ENCODE measurements around the gene POLR3E.

POLR3E gene

GRCh38 chr16:22353191-22353919, 56.1 kb downstream of the POLR3E start:
- no peak overlapping the region for H3K4me3 ChIP-seq (ENCODE audit: extremely low read depth, insufficient read depth, low read length, poor library complexity, severe bottlenecking)
- peaks cover 61% of the 10 kb centered on the region for H3K36me3 ChIP-seq (ENCODE audit: control insufficient read depth, insufficient read depth, low read length)
- H3K4me1 ChIP-seq (ENCODE audit: control insufficient read depth, insufficient read depth, low read length, poor library complexity, severe bottlenecking): peaks cover 12% of the 10 kb centered on the region
- WGBS, 2 experiments (ENCODE audit: insufficient coverage in 2 of 2): 33 to 43% methylated on average over 1 of the region's 3 CpGs
- H3K27ac ChIP-seq (ENCODE audit: low read depth, low read length, severe bottlenecking): no peak overlapping the region
- no peaks in the 10 kb centered on the region for H3K9me3 ChIP-seq (ENCODE audit: control insufficient read depth, low read length)

- Histone ChIP-seq H3K9me3 (ENCODE audit: control insufficient read depth, low read length) (no peaks in the 10 kb centered on the region), H3K4me3 (ENCODE audit: extremely low read depth, insufficient read depth, low read length, poor library complexity, severe bottlenecking) (no peak overlapping the region), H3K27ac (ENCODE audit: low read depth, low read length, severe bottlenecking) (no peak overlapping the region), H3K36me3 (ENCODE audit: control insufficient read depth, insufficient read depth, low read length) (peaks cover 55% of the 10 kb centered on the region), H3K4me1 (ENCODE audit: control insufficient read depth, insufficient read depth, low read length, poor library complexity, severe bottlenecking) (peaks cover 12% of the 10 kb centered on the region)
- WGBS, 2 experiments (ENCODE audit: insufficient coverage in 2 of 2): 79 to 89% methylated on average over 3 to 4 of the region's 5 CpGs
These were observed 56.8 kb downstream of the POLR3E start for GRCh38 chr16:22353933-22354541.

- H3K27ac ChIP-seq (ENCODE audit: low read depth, low read length, severe bottlenecking): no peak overlapping the region
- H3K4me1 ChIP-seq (ENCODE audit: control insufficient read depth, insufficient read depth, low read length, poor library complexity, severe bottlenecking): peaks cover 12% of the 10 kb centered on the region
These were observed 58.3 kb downstream of the POLR3E start for GRCh38 chr16:22355487-22355908.

GRCh38 chr16:22356930-22357634, 59.9 kb downstream of the POLR3E start:
- peaks cover 45% of the 10 kb centered on the region for H3K36me3 ChIP-seq (ENCODE audit: control insufficient read depth, insufficient read depth, low read length)
- no peak overlapping the region for H3K4me3 ChIP-seq (ENCODE audit: extremely low read depth, insufficient read depth, low read length, poor library complexity, severe bottlenecking)
- no peak overlapping the region for H3K27ac ChIP-seq (ENCODE audit: low read depth, low read length, severe bottlenecking)
- H3K9me3 ChIP-seq (ENCODE audit: control insufficient read depth, low read length): no peaks in the 10 kb centered on the region
- WGBS, 2 experiments (ENCODE audit: insufficient coverage in 2 of 2): 98 to 100% methylated on average over 3 of the region's 7 CpGs
- H3K4me1 ChIP-seq (ENCODE audit: control insufficient read depth, insufficient read depth, low read length, poor library complexity, severe bottlenecking): peaks cover 12% of the 10 kb centered on the region

More at GRCh38 chr16:22355487-22355908, 58.3 kb downstream of the POLR3E start:
- Histone ChIP-seq H3K4me3 (ENCODE audit: extremely low read depth, insufficient read depth, low read length, poor library complexity, severe bottlenecking) (no peak overlapping the region), H3K36me3 (ENCODE audit: control insufficient read depth, insufficient read depth, low read length) (peaks cover 48% of the 10 kb centered on the region), H3K9me3 (ENCODE audit: control insufficient read depth, low read length) (no peaks in the 10 kb centered on the region)

GRCh38 chr16:22357635-22357971, 60.4 kb downstream of the POLR3E start:
- no peaks in the 10 kb centered on the region for H3K9me3 ChIP-seq (ENCODE audit: control insufficient read depth, low read length)
- WGBS, 2 experiments (ENCODE audit: insufficient coverage in 2 of 2): no CpG with 5 or more reads among the region's 1 CpG
- H3K4me3 ChIP-seq (ENCODE audit: extremely low read depth, insufficient read depth, low read length, poor library complexity, severe bottlenecking): no peak overlapping the region
- peak overlapping the region; percentile 47 for H3K27ac ChIP-seq (ENCODE audit: low read depth, low read length, severe bottlenecking)
- H3K4me1 ChIP-seq (ENCODE audit: control insufficient read depth, insufficient read depth, low read length, poor library complexity, severe bottlenecking): peaks cover 12% of the 10 kb centered on the region
- H3K36me3 ChIP-seq (ENCODE audit: control insufficient read depth, insufficient read depth, low read length): peaks cover 45% of the 10 kb centered on the region

- Histone ChIP-seq H3K4me1 (ENCODE audit: control insufficient read depth, insufficient read depth, low read length, poor library complexity, severe bottlenecking) (peaks cover 12% of the 10 kb centered on the region), H3K27ac (ENCODE audit: low read depth, low read length, severe bottlenecking) (peak overlapping the region; percentile 47), H3K36me3 (ENCODE audit: control insufficient read depth, insufficient read depth, low read length) (peaks cover 45% of the 10 kb centered on the region), H3K9me3 (ENCODE audit: control insufficient read depth, low read length) (no peaks in the 10 kb centered on the region), H3K4me3 (ENCODE audit: extremely low read depth, insufficient read depth, low read length, poor library complexity, severe bottlenecking) (no peak overlapping the region)
- 100% methylated on average over 1 of the region's 1 CpG for WGBS, 2 experiments (ENCODE audit: insufficient coverage in 2 of 2)
These were observed 60.8 kb downstream of the POLR3E start for GRCh38 chr16:22358000-22358399.

- Histone ChIP-seq H3K9me3 (ENCODE audit: control insufficient read depth, low read length) (no peaks in the 10 kb centered on the region), H3K4me3 (ENCODE audit: extremely low read depth, insufficient read depth, low read length, poor library complexity, severe bottlenecking) (no peak overlapping the region), H3K4me1 (ENCODE audit: control insufficient read depth, insufficient read depth, low read length, poor library complexity, severe bottlenecking) (no peaks in the 10 kb centered on the region), H3K27ac (ENCODE audit: low read depth, low read length, severe bottlenecking) (no peak overlapping the region), H3K36me3 (ENCODE audit: control insufficient read depth, insufficient read depth, low read length) (peaks cover 57% of the 10 kb centered on the region)
These were observed 62.5 kb downstream of the POLR3E start for GRCh38 chr16:22359679-22360078.

- H3K9me3 ChIP-seq (ENCODE audit: control insufficient read depth, low read length): no peaks in the 10 kb centered on the region
- no peaks in the 10 kb centered on the region for H3K4me1 ChIP-seq (ENCODE audit: control insufficient read depth, insufficient read depth, low read length, poor library complexity, severe bottlenecking)
- peaks cover 53% of the 10 kb centered on the region for H3K36me3 ChIP-seq (ENCODE audit: control insufficient read depth, insufficient read depth, low read length)
- 90 to 91% methylated on average over 5 to 6 of the region's 8 CpGs for WGBS, 2 experiments (ENCODE audit: insufficient coverage in 2 of 2)
- no peak overlapping the region for H3K4me3 ChIP-seq (ENCODE audit: extremely low read depth, insufficient read depth, low read length, poor library complexity, severe bottlenecking)
- peak overlapping the region; percentile 46 for H3K27ac ChIP-seq (ENCODE audit: low read depth, low read length, severe bottlenecking)
These were observed 63.9 kb downstream of the POLR3E start for GRCh38 chr16:22360963-22361659.

GRCh38 chr16:22364241-22364640, 67.0 kb downstream of the POLR3E start:
- Histone ChIP-seq H3K36me3 (ENCODE audit: control insufficient read depth, insufficient read depth, low read length) (peaks cover 65% of the 10 kb centered on the region), H3K4me3 (ENCODE audit: extremely low read depth, insufficient read depth, low read length, poor library complexity, severe bottlenecking) (no peak overlapping the region), H3K27ac (ENCODE audit: low read depth, low read length, severe bottlenecking) (no peak overlapping the region), H3K4me1 (ENCODE audit: control insufficient read depth, insufficient read depth, low read length, poor library complexity, severe bottlenecking) (no peaks in the 10 kb centered on the region), H3K9me3 (ENCODE audit: control insufficient read depth, low read length) (no peaks in the 10 kb centered on the region)
- no CpG with 5 or more reads among the region's 2 CpGs for WGBS, 2 experiments (ENCODE audit: insufficient coverage in 2 of 2)

- Histone ChIP-seq H3K4me3 (ENCODE audit: extremely low read depth, insufficient read depth, low read length, poor library complexity, severe bottlenecking) (no peak overlapping the region), H3K27ac (ENCODE audit: low read depth, low read length, severe bottlenecking) (no peak overlapping the region), H3K4me1 (ENCODE audit: control insufficient read depth, insufficient read depth, low read length, poor library complexity, severe bottlenecking) (peaks cover 7% of the 10 kb centered on the region), H3K36me3 (ENCODE audit: control insufficient read depth, insufficient read depth, low read length) (peaks cover 63% of the 10 kb centered on the region), H3K9me3 (ENCODE audit: control insufficient read depth, low read length) (no peaks in the 10 kb centered on the region)
- WGBS, 2 experiments (ENCODE audit: insufficient coverage in 2 of 2): 95 to 100% methylated on average over 1 to 2 of the region's 2 CpGs
These were observed 69.2 kb downstream of the POLR3E start for GRCh38 chr16:22366371-22366770.
